ENCODE results near the gene FOXE3. TPM values are rescaled to one million over a fixed set of nuclear protein-coding genes. Genes with fewer than 3 reads are reported as not detected.

The FOXE3 gene
- total and polyA plus RNA-seq, 7 experiments from 2014 or later, result not detected

- Mint-ChIP-seq H3K4me1 (peaks cover 0 to 2% (median 0%) of the 10 kb centered on the region in 7 donors), H3K27me3 (peaks cover 17 to 47% (median 25%) of the 10 kb centered on the region in 5 donors), H3K27ac (no peak overlapping the region)
Measured at GRCh38 chr1:47399846-47400155, 16.3 kb upstream of the FOXE3 start.

GRCh38 chr1:47401761-47402160, 14.3 kb upstream of the FOXE3 start:
- intact Hi-C loops (cut with micrococcal nuclease), result no loop called here
- CTCF ChIA-PET, result no interaction called here

More at GRCh38 chr1:47399846-47400155, 16.3 kb upstream of the FOXE3 start:
- Histone ChIP-seq H3K27ac (ENCODE audit: low read depth, low read length) (no peak overlapping the region), H3K27me3 (ENCODE audit: control insufficient read depth in 2 of 2, insufficient read depth in 2 of 2, low read length in 2 of 2) (no peaks in the 10 kb centered on the region), H3K9me3 (ENCODE audit: control insufficient read depth in 2 of 3, low read length in 3 of 3) (no peaks in the 10 kb centered on the region), H3K4me1 (ENCODE audit: control insufficient read depth in 2 of 2, insufficient read depth in 2 of 2, low read length in 2 of 2) (no peaks in the 10 kb centered on the region), H3K4me3 (ENCODE audit: low read length) (no peak overlapping the region), H3K36me3 (ENCODE audit: control insufficient read depth in 2 of 3, insufficient read depth in 3 of 3, low read length in 3 of 3) (no peaks in the 10 kb centered on the region)
- Mint-ChIP-seq H3K36me3 (peaks cover 0 to 4% (median 0%) of the 10 kb centered on the region in 5 donors), H3K4me3 (no peak overlapping the region), H3K9me3 (no peaks in the 10 kb centered on the region)
- ATAC-seq, result no peak
- ChIA-PET POLR2A (no interaction called here), CTCF (no interaction called here)
- intact Hi-C loops (cut with micrococcal nuclease), result no loop called here
- no peak for DNase-seq

DNA sequence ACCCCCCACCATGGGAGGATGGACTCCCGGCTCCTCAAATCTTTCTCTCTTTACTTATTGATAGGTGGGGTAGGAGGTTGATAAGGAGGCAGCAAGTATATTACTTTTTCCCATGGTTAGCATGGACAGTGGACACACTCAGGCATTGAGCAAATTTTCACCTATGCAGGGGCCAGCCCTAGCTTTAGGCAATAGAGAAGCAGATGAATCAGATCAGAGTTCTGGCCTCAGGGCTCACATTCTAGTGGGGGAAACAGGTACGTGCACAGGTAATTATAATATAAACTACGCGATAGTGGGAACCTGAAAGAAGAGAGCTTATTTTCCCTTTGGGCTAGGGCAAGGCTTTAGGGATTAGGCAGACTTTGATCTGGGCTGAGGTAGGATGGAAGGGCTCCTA, 13.5 kb upstream of the FOXE3 start:
- Histone ChIP-seq H3K9me3 (ENCODE audit: control insufficient read depth in 2 of 3, low read length in 3 of 3) (no peaks in the 10 kb centered on the region), H3K27me3 (ENCODE audit: control insufficient read depth in 2 of 2, insufficient read depth in 2 of 2, low read length in 2 of 2) (no peaks in the 10 kb centered on the region), H3K4me1 (ENCODE audit: control insufficient read depth in 2 of 2, insufficient read depth in 2 of 2, low read length in 2 of 2) (no peaks in the 10 kb centered on the region), H3K4me3 (ENCODE audit: low read length) (no peak overlapping the region), H3K27ac (ENCODE audit: low read depth, low read length) (no peak overlapping the region), H3K36me3 (ENCODE audit: control insufficient read depth in 2 of 3, insufficient read depth in 3 of 3, low read length in 3 of 3) (no peaks in the 10 kb centered on the region)
- DNase-seq, result no peak
- Mint-ChIP-seq H3K27me3 (peaks cover 16 to 42% (median 23%) of the 10 kb centered on the region in 5 donors), H3K9me3 (no peaks in the 10 kb centered on the region), H3K36me3 (no peaks in the 10 kb centered on the region), H3K4me3 (no peak overlapping the region), H3K27ac (no peak overlapping the region), H3K4me1 (no peaks in the 10 kb centered on the region)
- ATAC-seq, result no peak
- intact Hi-C loops (cut with micrococcal nuclease), result no loop called here
- POLR2A ChIA-PET, result no interaction called here
- CTCF ChIA-PET, result no interaction called here

More at GRCh38 chr1:47401761-47402160, 14.3 kb upstream of the FOXE3 start:
- no peaks in the 10 kb centered on the region for H3K36me3 ChIP-seq (ENCODE audit: control insufficient read depth in 2 of 3, insufficient read depth in 3 of 3, low read length in 3 of 3)
- no peaks in the 10 kb centered on the region for H3K9me3 ChIP-seq (ENCODE audit: control insufficient read depth in 2 of 3, low read length in 3 of 3)
- DNase-seq (no peak), ATAC-seq (no peak)
- no peak overlapping the region for H3K27ac ChIP-seq (ENCODE audit: low read depth, low read length)
- H3K9me3 Mint-ChIP-seq, result no peaks in the 10 kb centered on the region
- H3K4me1 Mint-ChIP-seq, result peaks cover 0 to 2% (median 0%) of the 10 kb centered on the region in 7 donors
- peaks cover 0 to 4% (median 0%) of the 10 kb centered on the region in 5 donors for H3K36me3 Mint-ChIP-seq
- H3K27ac Mint-ChIP-seq, result no peak overlapping the region
- H3K4me3 ChIP-seq (ENCODE audit: low read length), result no peak overlapping the region
- H3K27me3 ChIP-seq (ENCODE audit: control insufficient read depth in 2 of 2, insufficient read depth in 2 of 2, low read length in 2 of 2), result no peaks in the 10 kb centered on the region
- H3K4me3 Mint-ChIP-seq, result no peak overlapping the region
- POLR2A ChIA-PET, result no interaction called here
- H3K27me3 Mint-ChIP-seq, result peaks cover 21 to 42% (median 28%) of the 10 kb centered on the region in 5 donors
- no peaks in the 10 kb centered on the region for H3K4me1 ChIP-seq (ENCODE audit: control insufficient read depth in 2 of 2, insufficient read depth in 2 of 2, low read length in 2 of 2)

DNA sequence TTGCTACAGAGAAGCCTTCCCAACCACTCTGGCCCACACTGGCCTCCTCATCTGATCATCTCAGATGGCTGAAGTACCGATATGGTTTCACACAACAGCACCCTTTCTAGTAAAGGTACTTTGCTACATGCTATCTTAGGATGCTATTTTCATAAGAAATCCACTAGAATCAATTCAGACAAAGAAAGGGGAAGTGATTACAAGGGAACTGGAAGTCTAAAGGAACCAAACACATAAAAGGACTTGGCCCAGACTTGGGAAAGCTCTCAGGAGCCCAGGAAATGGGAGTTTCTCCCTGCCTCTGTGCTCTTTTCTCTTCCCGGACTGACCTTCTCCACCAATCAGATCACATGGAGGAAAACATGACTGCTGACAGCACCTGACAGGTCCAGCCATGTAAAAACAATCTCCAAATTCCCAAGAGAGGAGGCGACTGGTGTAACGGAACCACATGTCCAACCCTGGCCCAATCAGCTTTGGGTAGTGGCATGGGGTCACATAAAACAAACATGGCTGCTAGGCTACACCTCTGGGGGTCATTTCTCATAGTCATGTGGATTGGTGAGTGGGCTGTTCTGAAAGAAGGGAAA, 12.7 kb upstream of the FOXE3 start:
- Histone ChIP-seq H3K27me3 (ENCODE audit: control insufficient read depth in 2 of 2, insufficient read depth in 2 of 2, low read length in 2 of 2) (no peaks in the 10 kb centered on the region), H3K4me1 (ENCODE audit: control insufficient read depth in 2 of 2, insufficient read depth in 2 of 2, low read length in 2 of 2) (no peaks in the 10 kb centered on the region), H3K9me3 (ENCODE audit: control insufficient read depth in 2 of 3, low read length in 3 of 3) (no peaks in the 10 kb centered on the region), H3K27ac (ENCODE audit: low read depth, low read length) (no peak overlapping the region), H3K4me3 (ENCODE audit: low read length) (no peak overlapping the region), H3K36me3 (ENCODE audit: control insufficient read depth in 2 of 3, insufficient read depth in 3 of 3, low read length in 3 of 3) (no peaks in the 10 kb centered on the region)
- CTCF ChIA-PET, result no interaction called here
- H3K27me3 Mint-ChIP-seq, result peaks cover 16 to 38% (median 29%) of the 10 kb centered on the region in 5 donors
- no peak overlapping the region for H3K4me3 Mint-ChIP-seq
- DNase-seq (no peak), ATAC-seq (no peak)
- no peaks in the 10 kb centered on the region for H3K9me3 Mint-ChIP-seq
- POLR2A ChIA-PET, result no interaction called here
- no peaks in the 10 kb centered on the region for H3K4me1 Mint-ChIP-seq
- H3K27ac Mint-ChIP-seq, result no peak overlapping the region
- H3K36me3 Mint-ChIP-seq, result no peaks in the 10 kb centered on the region
- intact Hi-C loops (cut with micrococcal nuclease), result no loop called here

- Mint-ChIP-seq H3K36me3 (no peaks in the 10 kb centered on the region), H3K4me3 (no peak overlapping the region), H3K27ac (no peak overlapping the region), H3K9me3 (no peaks in the 10 kb centered on the region), H3K4me1 (no peaks in the 10 kb centered on the region), H3K27me3 (peaks cover 15 to 42% (median 25%) of the 10 kb centered on the region in 5 donors)
- H3K9me3 ChIP-seq (ENCODE audit: control insufficient read depth in 2 of 3, low read length in 3 of 3), result no peaks in the 10 kb centered on the region
- no peaks in the 10 kb centered on the region for H3K36me3 ChIP-seq (ENCODE audit: control insufficient read depth in 2 of 3, insufficient read depth in 3 of 3, low read length in 3 of 3)
- intact Hi-C loops (cut with micrococcal nuclease), result no loop called here
- DNase-seq (no peak), ATAC-seq (no peak)
- no peaks in the 10 kb centered on the region for H3K4me1 ChIP-seq (ENCODE audit: control insufficient read depth in 2 of 2, insufficient read depth in 2 of 2, low read length in 2 of 2)
- ChIA-PET CTCF (no interaction called here), POLR2A (no interaction called here)
- H3K27ac ChIP-seq (ENCODE audit: low read depth, low read length), result no peak overlapping the region
- no peaks in the 10 kb centered on the region for H3K27me3 ChIP-seq (ENCODE audit: control insufficient read depth in 2 of 2, insufficient read depth in 2 of 2, low read length in 2 of 2)
- H3K4me3 ChIP-seq (ENCODE audit: low read length), result no peak overlapping the region
Measured at GRCh38 chr1:47405697-47406096, 10.4 kb upstream of the FOXE3 start.

- Mint-ChIP-seq H3K27ac (no peak overlapping the region), H3K9me3 (no peaks in the 10 kb centered on the region), H3K27me3 (peaks cover 13 to 40% (median 16%) of the 10 kb centered on the region in 5 donors), H3K4me3 (no peak overlapping the region), H3K4me1 (no peaks in the 10 kb centered on the region), H3K36me3 (no peaks in the 10 kb centered on the region)
- H3K9me3 ChIP-seq (ENCODE audit: control insufficient read depth in 2 of 3, low read length in 3 of 3), result no peaks in the 10 kb centered on the region
- no peaks in the 10 kb centered on the region for H3K27me3 ChIP-seq (ENCODE audit: control insufficient read depth in 2 of 2, insufficient read depth in 2 of 2, low read length in 2 of 2)
- DNase-seq (no peak), ATAC-seq (no peak)
- no peak overlapping the region for H3K27ac ChIP-seq (ENCODE audit: low read depth, low read length)
- intact Hi-C loops (cut with micrococcal nuclease), result no loop called here
- ChIA-PET CTCF (no interaction called here), POLR2A (interaction anchor here (0.7 kb wide), 1 partner anchor 131 kb away, joined by 3 read pairs; no protein-coding TSS in a partner anchor)
- H3K36me3 ChIP-seq (ENCODE audit: control insufficient read depth in 2 of 3, insufficient read depth in 3 of 3, low read length in 3 of 3), result no peaks in the 10 kb centered on the region
- H3K4me3 ChIP-seq (ENCODE audit: low read length), result no peak overlapping the region
- H3K4me1 ChIP-seq (ENCODE audit: control insufficient read depth in 2 of 2, insufficient read depth in 2 of 2, low read length in 2 of 2), result no peaks in the 10 kb centered on the region
Measured at GRCh38 chr1:47406966-47407365, 9.1 kb upstream of the FOXE3 start.

GRCh38 chr1:47407481-47407880, 8.6 kb upstream of the FOXE3 start:
- Histone ChIP-seq H3K27me3 (ENCODE audit: control insufficient read depth in 2 of 2, insufficient read depth in 2 of 2, low read length in 2 of 2) (no peaks in the 10 kb centered on the region), H3K27ac (ENCODE audit: low read depth, low read length) (no peak overlapping the region), H3K4me1 (ENCODE audit: control insufficient read depth in 2 of 2, insufficient read depth in 2 of 2, low read length in 2 of 2) (no peaks in the 10 kb centered on the region), H3K36me3 (ENCODE audit: control insufficient read depth in 2 of 3, insufficient read depth in 3 of 3, low read length in 3 of 3) (no peaks in the 10 kb centered on the region), H3K4me3 (ENCODE audit: low read length) (no peak overlapping the region), H3K9me3 (ENCODE audit: control insufficient read depth in 2 of 3, low read length in 3 of 3) (no peaks in the 10 kb centered on the region)
- CTCF ChIA-PET, result no interaction called here
- ATAC-seq (no peak), DNase-seq (no peak)
- Mint-ChIP-seq H3K4me3 (no peak overlapping the region), H3K27ac (no peak overlapping the region), H3K4me1 (no peaks in the 10 kb centered on the region), H3K27me3 (peaks cover 11 to 35% (median 14%) of the 10 kb centered on the region in 5 donors), H3K9me3 (no peaks in the 10 kb centered on the region), H3K36me3 (no peaks in the 10 kb centered on the region)
- POLR2A ChIA-PET, result interaction anchor here (0.7 kb wide), 1 partner anchor 131 kb away, joined by 3 read pairs; no protein-coding TSS in a partner anchor
- intact Hi-C loops (cut with micrococcal nuclease), result no loop called here
